Keratinocyte (primary cell): ENCODE data around the gene PGLYRP3. TPM values are rescaled to one million over a fixed set of nuclear protein-coding genes. Genes with fewer than 3 reads are reported as not detected.

Source experiments
- DNase-seq: peaks from one replicate; pipeline ENCODE4 v3.0.0-alpha.2; 2011; ENCODE audit warnings: low read depth, missing footprints, low spot score
- FAIRE-seq: peaks from 2 replicates; lab custom pipeline; 2011; peaks lifted over from hg19 to GRCh38; lab: Jason Lieb, UNC
- H2AFZ ChIP-seq: 2 replicates; pipeline ENCODE4 v1.6.0; 2012; ENCODE audit warnings: low read length, control low read depth, inconsistent platforms; ENCODE audit not compliant: control insufficient read depth
- H3K27ac ChIP-seq: 2 replicates; pipeline ENCODE4 v1.5.1; 2011; ENCODE audit warnings: low read length; ENCODE audit not compliant: control insufficient read depth, insufficient read depth
- H3K27me3 ChIP-seq: 3 replicates; pipeline ENCODE4 v1.6.0; 2011; ENCODE audit warnings: low read length; ENCODE audit not compliant: control insufficient read depth, insufficient read depth; ENCODE audit errors: extremely low read depth
- H3K36me3 ChIP-seq, 2 experiments: 2 replicates in 1 of 2; 3 replicates in 1 of 2; pipeline ENCODE4 v1.5.1; 2011; ENCODE audit warnings: low read length in 2 of 2, mild to moderate bottlenecking in 1 of 2; ENCODE audit not compliant: control insufficient read depth in 2 of 2, insufficient read depth in 2 of 2; ENCODE audit errors: extremely low read depth in 1 of 2
- H3K4me1 ChIP-seq: 3 replicates; pipeline ENCODE4 v1.5.1; 2011; ENCODE audit warnings: low read length; ENCODE audit not compliant: control insufficient read depth, insufficient read depth; ENCODE audit errors: extremely low read depth
- H3K4me2 ChIP-seq: 3 replicates; pipeline ENCODE4 v1.6.0; 2011; ENCODE audit warnings: low read depth, low read length; ENCODE audit not compliant: control insufficient read depth, insufficient read depth; ENCODE audit errors: extremely low read depth
- H3K4me3 ChIP-seq, 3 experiments: fragments of 200-600 bp in 1 of 3; sonication (generic) in 1 of 3; 2 replicates in 2 of 3; 3 replicates in 1 of 3; pipeline ENCODE4 v1.5.1; 2011 to 2016; ENCODE audit warnings: low read length in 3 of 3, mild to moderate bottlenecking in 3 of 3, control low read depth in 2 of 3, inconsistent platforms in 1 of 3, low read depth in 1 of 3, mixed read lengths in 1 of 3, mixed run types in 1 of 3, moderate library complexity in 1 of 3; ENCODE audit not compliant: control insufficient read depth in 2 of 3, insufficient read depth in 2 of 3; ENCODE audit errors: extremely low read depth in 1 of 3
- H3K79me2 ChIP-seq: 2 replicates; pipeline ENCODE4 v1.6.0; 2012; ENCODE audit warnings: low read length; ENCODE audit not compliant: control insufficient read depth, insufficient read depth
- H3K9ac ChIP-seq: 3 replicates; pipeline ENCODE4 v1.6.0; 2011; ENCODE audit warnings: low read length; ENCODE audit not compliant: control insufficient read depth, insufficient read depth; ENCODE audit errors: extremely low read depth
- H3K9me1 ChIP-seq: 3 replicates; pipeline ENCODE4 v1.6.0; 2011; ENCODE audit warnings: low read length; ENCODE audit not compliant: control insufficient read depth, insufficient read depth; ENCODE audit errors: extremely low read depth
- H3K9me3 ChIP-seq: 2 replicates; pipeline ENCODE4 v1.5.1; 2012; ENCODE audit warnings: low read depth, low read length; ENCODE audit not compliant: control insufficient read depth
- H4K20me1 ChIP-seq: 3 replicates; pipeline ENCODE4 v1.6.0; 2011; ENCODE audit warnings: low read length; ENCODE audit not compliant: control insufficient read depth, insufficient read depth; ENCODE audit errors: extremely low read depth
- EZH2 ChIP-seq: IDR thresholded peaks from one replicate; pipeline ENCODE4 v1.6.1; 2012; ENCODE audit warnings: inconsistent platforms, mild to moderate bottlenecking, low read length, moderate library complexity
- dilution Hi-C: fragments of 300-500 bp; cut with MboI; formaldehyde crosslinking; loops from one replicate; pipeline ENCODE4 v1.7.0; 2020; ENCODE audit warnings: low sequenced_read_pairs; ENCODE audit not compliant: extremely low pct_ligation_motif_present
- polyA plus RNA-seq, 5 experiments: library from polyadenylated mRNA; depleted of rRNA in 3 of 5; stranded (reverse) in 3 of 5; stranded (forward) in 1 of 5; unstranded in 1 of 5; fragments of >200 nt; gene quantifications; 1 replicate in 1 of 5; 2 replicates in 3 of 5; 3 replicates in 1 of 5; pipeline versions ENCODE4 v1.2.1 to v1.2.3, GENCODE V29; 2011 to 2012; ENCODE audit warnings: missing spikeins in 2 of 5, low read depth in 1 of 5, low replicate concordance in 1 of 5
- TF ChIP-seq, protein P1 (sequence below), 3 experiments: IDR thresholded peaks in 1 of 3; conservative IDR thresholded peaks in 1 of 3; optimal IDR thresholded peaks in 1 of 3; 2 replicates in 2 of 3; 3 replicates in 1 of 3; pipeline versions ENCODE3 to v1.5.1; 2011; ENCODE audit warnings: low read length in 3 of 3, mild to moderate bottlenecking in 3 of 3, moderate library complexity in 2 of 3, control low read depth in 1 of 3, inconsistent platforms in 1 of 3; ENCODE audit not compliant: insufficient read depth in 2 of 3; ENCODE audit errors: extremely low read depth in 1 of 3

Gene PGLYRP3
- polyA plus RNA-seq, 1 donor (not counting 4 experiments of a cell fraction or from before 2014, with no cell fraction given): 0.93 TPM

DNA sequence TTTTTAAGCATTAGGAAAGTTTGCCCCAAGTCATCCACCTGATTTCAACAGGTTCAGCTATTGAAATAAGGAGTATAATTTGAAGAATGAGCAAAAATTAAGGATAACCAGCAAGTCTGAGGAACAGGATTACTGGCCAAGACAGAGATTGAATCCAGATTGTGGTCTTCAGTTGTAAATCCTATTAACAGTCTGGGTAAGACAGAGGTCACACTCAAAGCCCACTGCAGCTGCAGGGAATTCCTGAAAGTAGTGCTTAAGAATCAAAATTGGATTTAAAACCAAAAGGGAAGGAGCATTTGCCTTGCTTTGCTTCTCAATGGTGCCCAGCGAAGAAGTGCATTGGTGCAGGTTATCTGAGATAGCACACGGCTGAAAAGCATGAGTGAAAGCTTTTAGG lies 59.7 kb downstream of the PGLYRP3 start:
- TF ChIP-seq, protein P1, sequence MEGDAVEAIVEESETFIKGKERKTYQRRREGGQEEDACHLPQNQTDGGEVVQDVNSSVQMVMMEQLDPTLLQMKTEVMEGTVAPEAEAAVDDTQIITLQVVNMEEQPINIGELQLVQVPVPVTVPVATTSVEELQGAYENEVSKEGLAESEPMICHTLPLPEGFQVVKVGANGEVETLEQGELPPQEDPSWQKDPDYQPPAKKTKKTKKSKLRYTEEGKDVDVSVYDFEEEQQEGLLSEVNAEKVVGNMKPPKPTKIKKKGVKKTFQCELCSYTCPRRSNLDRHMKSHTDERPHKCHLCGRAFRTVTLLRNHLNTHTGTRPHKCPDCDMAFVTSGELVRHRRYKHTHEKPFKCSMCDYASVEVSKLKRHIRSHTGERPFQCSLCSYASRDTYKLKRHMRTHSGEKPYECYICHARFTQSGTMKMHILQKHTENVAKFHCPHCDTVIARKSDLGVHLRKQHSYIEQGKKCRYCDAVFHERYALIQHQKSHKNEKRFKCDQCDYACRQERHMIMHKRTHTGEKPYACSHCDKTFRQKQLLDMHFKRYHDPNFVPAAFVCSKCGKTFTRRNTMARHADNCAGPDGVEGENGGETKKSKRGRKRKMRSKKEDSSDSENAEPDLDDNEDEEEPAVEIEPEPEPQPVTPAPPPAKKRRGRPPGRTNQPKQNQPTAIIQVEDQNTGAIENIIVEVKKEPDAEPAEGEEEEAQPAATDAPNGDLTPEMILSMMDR (optimal IDR thresholded peaks at IDR 0.05 in 1 of 3, IDR thresholded peaks at IDR 0.05 in 1 of 3, conservative IDR thresholded peaks at IDR 0.05 in 1 of 3; ENCODE audit: extremely low read depth in 1 of 3, insufficient read depth in 2 of 3, low read length in 3 of 3): no peak
- TF ChIP-seq EZH2: no peak
- H3K4me3 ChIP-seq: no peak overlapping the region
- dilution Hi-C loops: no loop called here
- no peaks in the 10 kb centered on the region for H3K79me2 ChIP-seq
- H3K36me3 ChIP-seq: no peaks in the 10 kb centered on the region
- H3K27me3 ChIP-seq: peaks cover 4% of the 10 kb centered on the region
- H3K4me1 ChIP-seq: no peaks in the 10 kb centered on the region
- H3K4me2 ChIP-seq: no peak overlapping the region
- FAIRE-seq (no peak), DNase-seq (no peak)
- no peaks in the 10 kb centered on the region for H3K9me1 ChIP-seq
- no peak overlapping the region for H2AFZ ChIP-seq
- H3K27ac ChIP-seq: no peak overlapping the region
- H4K20me1 ChIP-seq: no peaks in the 10 kb centered on the region
- no peaks in the 10 kb centered on the region for H3K9me3 ChIP-seq
- H3K9ac ChIP-seq: no peak overlapping the region

DNA sequence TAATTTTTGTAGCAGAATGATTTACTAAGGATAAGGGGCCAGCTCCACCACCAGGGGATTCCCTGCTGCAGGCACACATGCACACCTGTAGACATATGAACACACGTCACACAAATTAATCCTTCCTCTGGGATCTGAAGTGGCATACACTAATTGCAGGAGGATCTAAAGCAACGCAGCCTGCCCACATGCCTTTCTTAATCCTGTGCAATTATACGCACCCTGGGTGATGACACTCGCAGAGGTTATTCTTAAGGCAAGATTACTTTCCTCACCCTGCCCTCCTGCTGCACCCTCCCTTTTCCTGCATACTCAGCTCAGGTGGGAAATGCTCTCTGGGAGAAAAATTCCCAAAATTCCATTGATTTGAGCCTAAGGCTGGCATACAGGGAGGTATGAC lies 60.8 kb downstream of the PGLYRP3 start:
- Histone ChIP-seq H3K4me1 (no peaks in the 10 kb centered on the region), H2AFZ (no peak overlapping the region), H3K9me1 (no peaks in the 10 kb centered on the region), H3K4me2 (no peak overlapping the region), H3K79me2 (no peaks in the 10 kb centered on the region), H3K27ac (no peak overlapping the region), H3K9me3 (no peaks in the 10 kb centered on the region), H3K27me3 (peaks cover 4% of the 10 kb centered on the region), H3K36me3 (no peaks in the 10 kb centered on the region), H3K9ac (no peak overlapping the region), H3K4me3 (no peak overlapping the region), H4K20me1 (no peaks in the 10 kb centered on the region)
- TF ChIP-seq, protein P1 (optimal IDR thresholded peaks at IDR 0.05 in 1 of 3, IDR thresholded peaks at IDR 0.05 in 1 of 3, conservative IDR thresholded peaks at IDR 0.05 in 1 of 3; ENCODE audit: extremely low read depth in 1 of 3, insufficient read depth in 2 of 3, low read length in 3 of 3): no peak
- TF ChIP-seq EZH2: no peak
- dilution Hi-C loops: no loop called here
- FAIRE-seq (no peak), DNase-seq (no peak)
